ENCODE results near the gene ANAPC7. TPM values are rescaled to one million over a fixed set of nuclear protein-coding genes. Genes with fewer than 3 reads are reported as not detected.

ANAPC7 gene
- total RNA-seq, 4 donors from 2014 or later: 28.4 to 42.0 (median 37.3) TPM

GRCh38 chr12:110349514-110350151 lies 53.9 kb downstream of the ANAPC7 start:
- intact Hi-C loops (cut with DNase I; ENCODE audit: low total_unique reads): no loop called here
- WGBS, 2 donors: 30 to 45% methylated on average over 11 to 12 of the region's 12 CpGs
- TF ChIP-seq POLR2A (IDR thresholded peaks at IDR 0.05) (no peak), CTCF (IDR thresholded peaks at IDR 0.05) (no peak)
- DNase-seq (ENCODE audit: low spot score in 2 of 2): no peak
- H3K4me3 ChIP-seq (ENCODE audit: low read depth, poor library complexity, severe bottlenecking): no peak overlapping the region

GRCh38 chr12:110349096-110349495 lies 54.4 kb downstream of the ANAPC7 start:
- WGBS, 2 donors: 81 to 87% methylated on average over 4 of the region's 4 CpGs
- no peak for DNase-seq (ENCODE audit: low spot score in 2 of 2)
- no peak for TF ChIP-seq POLR2A (IDR thresholded peaks at IDR 0.05)
- TF ChIP-seq CTCF (IDR thresholded peaks at IDR 0.05): no peak
- H3K4me3 ChIP-seq (ENCODE audit: low read depth, poor library complexity, severe bottlenecking): no peak overlapping the region
- intact Hi-C loops (cut with DNase I; ENCODE audit: low total_unique reads): no loop called here

- H3K4me3 ChIP-seq (ENCODE audit: low read depth, poor library complexity, severe bottlenecking): no peak overlapping the region
- intact Hi-C loops (cut with DNase I; ENCODE audit: low total_unique reads): no loop called here
- no peak for DNase-seq (ENCODE audit: low spot score in 2 of 2)
- WGBS, 2 donors: 87 to 92% methylated on average over 7 of the region's 7 CpGs
- TF ChIP-seq POLR2A (IDR thresholded peaks at IDR 0.05) (no peak), CTCF (IDR thresholded peaks at IDR 0.05) (no peak)
These were observed 55.0 kb downstream of the ANAPC7 start for GRCh38 chr12:110348431-110349059.

GRCh38 chr12:110347767-110348166 lies 55.7 kb downstream of the ANAPC7 start:
- intact Hi-C loops (cut with DNase I; ENCODE audit: low total_unique reads): no loop called here
- no peak for DNase-seq (ENCODE audit: low spot score in 2 of 2)
- WGBS, 2 donors: 96 to 97% methylated on average over 8 of the region's 8 CpGs
- TF ChIP-seq POLR2A (IDR thresholded peaks at IDR 0.05) (no peak), CTCF (IDR thresholded peaks at IDR 0.05) (no peak)
- no peak overlapping the region for H3K4me3 ChIP-seq (ENCODE audit: low read depth, poor library complexity, severe bottlenecking)

GRCh38 chr12:110345963-110346362 lies 57.5 kb downstream of the ANAPC7 start:
- DNase-seq (ENCODE audit: low spot score in 2 of 2): no peak
- no peak for TF ChIP-seq POLR2A (IDR thresholded peaks at IDR 0.05)
- no peak for TF ChIP-seq CTCF (IDR thresholded peaks at IDR 0.05)
- H3K4me3 ChIP-seq (ENCODE audit: low read depth, poor library complexity, severe bottlenecking): no peak overlapping the region
- 72 to 74% methylated on average over 12 of the region's 12 CpGs for WGBS, 2 donors
- intact Hi-C loops (cut with DNase I; ENCODE audit: low total_unique reads): no loop called here

All from lower leg skin (tissue), 4 donors.